Psoas muscle (tissue), 8 donors: ENCODE results near the gene EEFSEC. TPM values are rescaled to one million over a fixed set of nuclear protein-coding genes. Genes with fewer than 3 reads are reported as not detected.
A peak's percentile ranks its signal among the peaks of the same experiment; 100 is the strongest.

Source experiments
- ATAC-seq, 4 donors: fragments of 200-7000 bp; cut with Tn5 transposase; one replicate each; pipeline ENCODE4 v1.9.1; 2020; ENCODE audit warnings: moderate library complexity in 3 of 4, mild to moderate bottlenecking in 2 of 4
- DNase-seq, 2 donors: peaks; one replicate each; pipeline ENCODE4 v3.0.0-alpha.2; 2020
- H3K27ac ChIP-seq: fragments of 200-600 bp; one replicate; pipeline ENCODE4 v1.8.0; 2022
- H3K27me3 ChIP-seq, 3 donors: fragments of 200-600 bp in 1 of 3; one replicate each; pipeline versions ENCODE4 v1.6.1 to v1.8.0; 2013 to 2022; ENCODE audit warnings: low read length in 2 of 3, mild to moderate bottlenecking in 2 of 3, moderate library complexity in 1 of 3; ENCODE audit not compliant: insufficient read depth in 3 of 3
- H3K36me3 ChIP-seq, 2 donors: fragments of 200-600 bp in 1 of 2; one replicate each; pipeline versions ENCODE4 v1.6.1 to v1.8.0; 2013 to 2022; ENCODE audit warnings: low read depth in 1 of 2, mild to moderate bottlenecking in 1 of 2, moderate library complexity in 1 of 2; ENCODE audit not compliant: insufficient read depth in 1 of 2
- H3K4me1 ChIP-seq: fragments of 200-600 bp; one replicate; pipeline ENCODE4 v1.8.0; 2022
- H3K4me3 ChIP-seq: fragments of 200-600 bp; one replicate; pipeline ENCODE4 v1.8.0; 2022; ENCODE audit warnings: mild to moderate bottlenecking
- H3K9me3 ChIP-seq: fragments of 200-600 bp; one replicate; pipeline ENCODE4 v1.8.0; 2022
- CTCF ChIP-seq: fragments of 200-600 bp; IDR thresholded peaks from one replicate; pipeline ENCODE4 v1.8.0; 2022; ENCODE audit warnings: antibody characterized with exemption
- WGBS, 3 donors: extraction: QIAGEN DNeasy Blood & Tissue Kit; methylation state at CpG; one replicate each; pipeline versions ENCODE4 v1.1.6 to v1.1.7; 2013; 5-methylcytosine and 5-hydroxymethylcytosine counted together
- intact Hi-C, 2 donors: fragments of 100-400 bp; cut with DNase I; formaldehyde crosslinking; loops; one replicate each; pipeline versions ENCODE4 v1.11.0 to v1.14.2; 2022
- polyA plus RNA-seq, 3 donors: library from polyadenylated mRNA; stranded (reverse); fragments of 200-250 nt; gene quantifications; one replicate each; pipeline ENCODE4 v1.2.3, GENCODE V29; 2013
- total RNA-seq, 4 donors: library from RNA; stranded (reverse); fragmentation: NEBNext Ultra II Directional in 2 of 4; extraction: Animal tissue kit (Norgen Biotek cat#: 25700) in 2 of 4; gene quantifications; one replicate each; pipeline versions ENCODE4 v1.2.1 to v1.2.4, GENCODE V29; 2021 to 2023
- donor health status: healthy with polysubstance abuse.
- donor health status: DM: no; HTN: no; CAD: no; lungs with moderate emphysema.
- donor health status: Bipolar disorder and iron deficiency.
- donor health status: healthy.
- donor health status: DM: yes; HTN: yes; CAD: no.
- donor health status: DM: no; HTN: no; CAD: no.
- donor health status: DM: no; HTN: no; CAD: no.
- donor health status: DM: yes; HTN: yes; CAD: no.

EEFSEC gene
- total and polyA plus RNA-seq, 7 donors = 10.7 to 18.9 (median 14.0) TPM

- no peaks in the 10 kb centered on the region for H3K36me3 ChIP-seq
- no peak for TF ChIP-seq CTCF
- H3K4me3 ChIP-seq = no peak overlapping the region
- intact Hi-C loops = no loop called here
- DNase-seq = no peak
- no peak for ATAC-seq
- peaks cover 78% of the 10 kb centered on the region for H3K4me1 ChIP-seq
- no peaks in the 10 kb centered on the region for H3K9me3 ChIP-seq
- H3K27me3 ChIP-seq = no peaks in the 10 kb centered on the region
- no peak overlapping the region for H3K27ac ChIP-seq
- 97 to 100% (median 97%) methylated on average over 6 of the region's 6 CpGs for WGBS, 3 donors
These were observed 227.4 kb downstream of the EEFSEC start for GRCh38 chr3:128380719-128381118.

- DNase-seq (no peak), ATAC-seq (no peak)
- Histone ChIP-seq H3K27ac (peak overlapping the region; percentile 19), H3K9me3 (no peaks in the 10 kb centered on the region), H3K36me3 (no peaks in the 10 kb centered on the region), H3K4me3 (no peak overlapping the region), H3K27me3 (no peaks in the 10 kb centered on the region), H3K4me1 (peaks cover 77% of the 10 kb centered on the region)
- intact Hi-C loops = no loop called here
- WGBS, 3 donors = 81 to 84% (median 82%) methylated on average over 10 of the region's 10 CpGs
- no peak for TF ChIP-seq CTCF
These were observed 228.3 kb downstream of the EEFSEC start for GRCh38 chr3:128381609-128382008.

GRCh38 chr3:128382221-128382807 lies 229.0 kb downstream of the EEFSEC start:
- Histone ChIP-seq H3K27me3 (no peaks in the 10 kb centered on the region), H3K4me3 (no peak overlapping the region), H3K27ac (peak overlapping the region; percentile 19), H3K36me3 (no peaks in the 10 kb centered on the region), H3K9me3 (no peaks in the 10 kb centered on the region), H3K4me1 (peaks cover 76% of the 10 kb centered on the region)
- DNase-seq (no peak), ATAC-seq (peak in 3 of 4 donors; percentile 37 to 57 (median 43))
- 23 to 41% (median 35%) methylated on average over 14 of the region's 14 CpGs for WGBS, 3 donors
- no peak for TF ChIP-seq CTCF
- intact Hi-C loops = no loop called here

GRCh38 chr3:128383316-128384235 lies 230.3 kb downstream of the EEFSEC start:
- WGBS, 3 donors = 61 to 80% (median 63%) methylated on average over 11 of the region's 11 CpGs
- intact Hi-C loops = no loop called here
- H3K4me3 ChIP-seq = no peak overlapping the region
- H3K9me3 ChIP-seq = no peaks in the 10 kb centered on the region
- H3K36me3 ChIP-seq = no peaks in the 10 kb centered on the region
- peak overlapping the region; percentile 16 for H3K27ac ChIP-seq
- H3K4me1 ChIP-seq = peaks cover 63% of the 10 kb centered on the region
- ATAC-seq (peak; percentile 50 to 70 (median 58)), DNase-seq (peak; percentile 79 to 89)
- no peak for TF ChIP-seq CTCF
- H3K27me3 ChIP-seq = no peaks in the 10 kb centered on the region
